Skeletal muscle cell (primary cell): ENCODE measurements around the gene KRT3.
A peak's percentile ranks its signal among the peaks of the same experiment; 100 is the strongest.
"Not testable (repeated sequence)": the region's sequence is repeated elsewhere in the genome, so short reads cannot be mapped to it uniquely, and the experiment has no call there.

Experiments
- DNase-seq: peaks from one replicate; pipeline ENCODE4 v3.0.0-alpha.2; 2010; ENCODE audit warnings: low read depth
- H3K4me3 ChIP-seq: 2 replicates; pipeline ENCODE4 v1.5.1; 2011; ENCODE audit warnings: low read depth, mild to moderate bottlenecking, control low read depth, low read length, moderate library complexity

KRT3 gene

GRCh38 chr12:52750532-52750931 lies 45.4 kb downstream of the KRT3 start:
- not testable (repeated sequence) for DNase-seq, H3K4me3 ChIP-seq

- no peak overlapping the region for H3K4me3 ChIP-seq
- no peak for DNase-seq
These were observed 46.1 kb downstream of the KRT3 start for GRCh38 chr12:52749827-52750226.

GRCh38 chr12:52748578-52748977 lies 47.3 kb downstream of the KRT3 start:
- DNase-seq: no peak
- no peak overlapping the region for H3K4me3 ChIP-seq

DNA sequence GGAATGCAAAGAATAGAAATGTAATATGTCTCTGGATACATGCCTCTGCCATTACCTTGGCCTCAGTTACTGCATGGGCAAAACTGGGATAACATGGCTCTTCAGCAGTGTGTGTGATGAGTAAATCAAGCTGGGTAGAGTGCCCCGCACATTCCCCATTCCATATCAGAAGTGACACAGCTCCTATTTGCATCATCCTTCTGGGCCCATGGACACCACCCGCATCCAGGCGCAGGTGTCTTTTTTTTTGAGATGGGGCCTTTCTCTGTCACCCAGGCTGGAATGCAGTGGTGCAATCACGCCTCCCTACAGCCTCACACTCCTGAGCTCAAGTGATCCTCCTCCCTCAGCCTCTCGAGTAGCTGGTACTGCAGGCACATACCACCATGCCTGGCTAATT lies 50.4 kb downstream of the KRT3 start:
- H3K4me3 ChIP-seq: no peak overlapping the region
- DNase-seq: no peak

DNA sequence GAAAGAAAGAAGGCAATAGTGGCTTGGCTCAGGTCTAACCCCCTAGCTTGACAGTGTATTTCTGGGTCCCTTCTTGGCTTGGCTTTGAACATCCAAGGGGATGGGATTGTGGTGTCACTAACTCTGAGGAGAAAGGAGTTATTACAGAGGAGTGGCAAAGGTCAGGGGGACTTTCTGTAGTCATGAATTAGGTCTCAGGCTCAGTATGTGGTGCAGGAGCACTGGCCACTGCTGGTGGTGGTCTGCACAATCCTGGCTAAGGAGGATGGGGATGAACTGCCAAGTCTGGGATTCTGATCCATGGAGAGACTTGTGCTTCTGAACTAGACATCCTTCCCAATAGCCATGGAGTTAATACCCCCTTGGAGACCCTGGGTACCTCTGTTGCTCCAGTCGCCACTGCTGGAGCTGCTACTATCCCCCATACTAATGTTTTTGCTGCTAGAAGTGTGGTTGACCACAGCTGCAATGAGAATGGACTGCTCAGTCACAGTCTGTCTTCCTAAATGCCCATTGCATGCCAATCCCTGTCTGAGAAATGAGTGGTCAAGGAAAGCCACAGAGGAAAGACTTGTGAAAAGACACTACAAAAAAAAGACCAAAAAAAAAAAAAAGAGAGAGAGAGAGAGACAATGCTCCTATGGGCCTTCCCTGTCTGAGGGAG lies 51.3 kb downstream of the KRT3 start:
- H3K4me3 ChIP-seq: no peak overlapping the region

DNA sequence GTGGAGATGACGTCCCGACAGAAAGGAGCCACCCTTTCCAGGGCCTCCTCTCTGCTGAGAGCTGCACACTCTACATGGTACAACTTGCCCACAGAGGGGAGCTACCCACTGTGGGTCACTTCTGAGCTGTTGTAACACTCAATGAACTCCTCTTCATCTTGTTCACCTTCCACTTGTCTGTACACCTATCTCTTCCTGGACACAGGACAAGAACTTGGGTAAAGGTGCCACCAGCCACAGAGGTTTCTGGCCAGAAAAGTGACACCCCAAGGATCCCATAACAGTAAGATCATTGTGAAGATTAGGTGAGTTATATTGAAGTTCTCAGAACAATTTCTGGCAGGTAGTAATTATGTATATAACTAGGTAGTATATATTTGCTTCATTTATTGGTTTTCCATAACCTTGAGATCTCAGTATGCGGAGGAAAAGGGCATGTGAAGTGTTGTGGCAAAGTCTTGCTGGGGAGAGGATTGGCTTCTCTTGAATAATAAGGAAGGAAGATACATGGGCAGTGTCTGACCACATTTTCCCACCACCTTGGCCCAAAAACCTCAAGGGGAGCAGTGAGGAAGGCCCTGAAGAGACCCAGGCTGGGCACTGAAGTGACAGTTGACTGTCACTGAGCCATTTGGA lies 53.0 kb downstream of the KRT3 start:
- no peak overlapping the region for H3K4me3 ChIP-seq
- DNase-seq: no peak

More for the DNA sequence above, 51.3 kb downstream of the KRT3 start:
- DNase-seq: no peak

GRCh38 chr12:52742196-52742580 lies 53.7 kb downstream of the KRT3 start:
- no peak for DNase-seq
- no peak overlapping the region for H3K4me3 ChIP-seq

DNA sequence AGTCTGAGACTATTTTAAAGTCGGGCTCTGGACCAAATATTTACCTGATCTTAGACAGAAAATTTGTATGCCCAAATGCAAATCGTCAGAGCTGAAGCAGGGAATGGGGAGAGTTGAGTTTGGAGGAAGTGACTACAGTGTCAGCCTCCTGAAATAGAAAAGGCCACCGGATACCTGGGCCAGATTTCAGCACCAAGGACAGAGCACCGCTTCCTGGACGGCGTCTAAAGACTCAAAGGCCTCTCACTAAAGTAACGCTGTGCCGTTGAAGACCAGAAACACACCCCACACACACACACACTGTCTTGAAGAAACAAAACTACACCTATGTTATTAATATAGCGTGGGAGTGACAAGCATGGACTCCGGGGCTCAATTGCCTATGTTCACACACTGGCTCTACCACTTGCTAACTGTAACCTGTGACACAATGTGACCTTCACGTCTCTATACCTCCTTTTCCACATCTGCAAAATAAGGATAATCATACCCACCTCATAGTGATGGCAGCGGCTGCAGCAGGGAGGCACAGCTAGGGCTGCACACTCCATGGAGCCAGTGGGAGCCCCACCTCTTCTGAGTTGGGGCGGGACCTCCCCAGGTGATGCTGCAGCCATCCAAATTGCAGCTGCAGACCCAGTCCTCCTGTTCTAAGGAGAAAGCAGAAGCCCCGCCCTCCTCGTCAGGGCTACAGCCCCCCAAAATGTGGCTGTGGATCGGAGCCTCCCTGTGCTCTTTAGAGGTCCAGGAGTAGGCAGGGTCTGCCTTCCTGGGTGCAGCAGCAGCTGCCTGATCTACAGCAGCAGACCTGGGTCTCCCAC lies 54.3 kb downstream of the KRT3 start:
- peak; percentile 2 for DNase-seq
- H3K4me3 ChIP-seq: no peak overlapping the region

DNA sequence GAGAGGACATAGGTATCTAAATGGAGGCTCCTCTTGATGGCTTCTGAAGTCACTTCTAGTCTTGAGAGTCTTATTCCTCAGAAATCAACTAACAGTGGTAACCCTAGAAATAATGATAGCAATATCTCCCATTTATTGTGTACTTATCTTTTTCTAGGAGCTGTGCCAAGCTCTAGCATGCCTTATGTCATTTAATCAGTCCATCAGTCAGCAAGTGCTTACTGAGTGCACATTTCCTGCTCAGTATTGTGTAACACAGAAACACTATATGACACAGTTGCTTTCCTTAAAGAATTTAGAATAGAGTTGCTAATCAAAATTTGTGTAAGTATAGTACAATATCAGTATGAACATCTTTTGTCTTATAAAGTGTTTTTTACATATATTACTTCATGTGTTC lies 55.3 kb downstream of the KRT3 start:
- H3K4me3 ChIP-seq: no peak overlapping the region
- no peak for DNase-seq

DNA sequence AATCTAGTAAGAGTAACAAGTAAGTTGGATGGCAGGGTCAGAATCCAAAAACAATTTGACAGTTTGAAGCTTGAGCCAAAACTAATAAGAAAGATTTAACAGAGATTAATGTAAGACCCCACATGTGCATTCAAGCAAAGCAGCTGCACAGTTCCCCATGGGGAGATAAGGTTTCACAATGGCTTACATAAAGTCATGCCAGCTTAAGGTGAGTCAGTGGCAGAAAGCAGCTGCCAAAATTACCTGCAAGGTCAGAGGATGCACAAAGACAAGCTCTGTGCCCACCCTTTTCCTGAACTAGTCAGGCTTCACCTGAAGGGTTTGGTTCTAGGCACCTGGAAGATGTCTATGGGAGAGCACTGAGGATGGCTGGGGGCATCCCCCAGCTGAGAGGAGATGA lies 56.0 kb downstream of the KRT3 start:
- no peak overlapping the region for H3K4me3 ChIP-seq
- DNase-seq: no peak
